Limb (tissue), 2 donors: ENCODE measurements around the gene DEFB119.
"Not testable (repeated sequence)": the region's sequence is repeated elsewhere in the genome, so short reads cannot be mapped to it uniquely, and the experiment has no call there.

Experiments used
- DNase-seq, 2 donors: peaks; one replicate each; pipeline ENCODE4 v3.0.0-alpha.2; 2016; ENCODE audit errors: extremely low spot score in 2 of 2

Gene DEFB119

GRCh38 chr20:31390490-31390889 is at the start of gene DEFB119:
TSS of gene DEFB119 (minus strand) at chr20:31390590. CDS start at chr20:31390483, 107 bp downstream.
- DNase-seq: no peak

GRCh38 chr20:31430568-31431115 is 40.3 kb upstream of the DEFB119 start:
- no peak for DNase-seq

- not testable (repeated sequence) for DNase-seq
Observed at GRCh38 chr20:31427576-31427975, 37.2 kb upstream of the DEFB119 start.

- DNase-seq: not testable (repeated sequence)
Observed at GRCh38 chr20:31426891-31427551, 36.6 kb upstream of the DEFB119 start.

GRCh38 chr20:31425797-31426196 is 35.4 kb upstream of the DEFB119 start:
- DNase-seq: no peak

- DNase-seq: no peak
Observed at GRCh38 chr20:31418307-31418706, 27.9 kb upstream of the DEFB119 start.

GRCh38 chr20:31415653-31416052 is 25.3 kb upstream of the DEFB119 start:
- DNase-seq: no peak

GRCh38 chr20:31414381-31414780 is 24.0 kb upstream of the DEFB119 start:
- no peak for DNase-seq

GRCh38 chr20:31410011-31410410 is 19.6 kb upstream of the DEFB119 start:
- no peak for DNase-seq

- DNase-seq: no peak
Observed at GRCh38 chr20:31406115-31406514, 15.7 kb upstream of the DEFB119 start, which contains the start of gene DEFB121. TSS of gene DEFB121 (minus strand) at chr20:31406215. CDS start at chr20:31406152, 63 bp downstream.

- DNase-seq: no peak
Observed at GRCh38 chr20:31403886-31404285, 13.5 kb upstream of the DEFB119 start.

- DNase-seq: no peak
Observed at GRCh38 chr20:31394900-31395299, 4.5 kb upstream of the DEFB119 start.

- DNase-seq: no peak
Observed at GRCh38 chr20:31392836-31393235, 2.4 kb upstream of the DEFB119 start.

GRCh38 chr20:31374346-31374745 is 16.0 kb downstream of the DEFB119 start:
- no peak for DNase-seq

- no peak for DNase-seq
Observed at GRCh38 chr20:31368301-31368700, 22.1 kb downstream of the DEFB119 start, which contains the start of gene DEFB118. TSS of gene DEFB118 (plus strand) at chr20:31368601. CDS start at chr20:31368651, 50 bp downstream.

- DNase-seq: not testable (repeated sequence)
Observed at GRCh38 chr20:31364272-31364671, 26.1 kb downstream of the DEFB119 start.

- DNase-seq: no peak
Observed at GRCh38 chr20:31363295-31363694, 27.1 kb downstream of the DEFB119 start.

GRCh38 chr20:31355981-31356380 is 34.4 kb downstream of the DEFB119 start:
- DNase-seq: no peak

- DNase-seq: no peak
Observed at GRCh38 chr20:31341470-31341869, 48.9 kb downstream of the DEFB119 start.

GRCh38 chr20:31330893-31331292 is 59.5 kb downstream of the DEFB119 start:
- no peak for DNase-seq
